KMS-11 (cell line): ENCODE results near the gene PRPF31.
A peak's percentile ranks its signal among the peaks of the same experiment; 100 is the strongest.

Source experiments
- H2AFZ ChIP-seq: fragments of 200-600 bp; sonication (generic); 2 replicates; pipeline ENCODE4 v1.6.1; 2016; ENCODE audit warnings: antibody characterized with exemption, mixed run types, low read depth
- H3K27ac ChIP-seq: fragments of 200-600 bp; sonication (generic); 2 replicates; pipeline ENCODE4 v1.6.1; 2016; ENCODE audit warnings: mild to moderate bottlenecking, mixed run types
- H3K27me3 ChIP-seq: fragments of 200-600 bp; sonication (generic); 2 replicates; pipeline ENCODE4 v1.6.1; 2017; ENCODE audit warnings: mild to moderate bottlenecking, low read depth, mixed run types, moderate library complexity; ENCODE audit not compliant: insufficient read depth
- H3K36me3 ChIP-seq: fragments of 200-600 bp; sonication (generic); 2 replicates; pipeline ENCODE4 v1.6.1; 2017; ENCODE audit warnings: mild to moderate bottlenecking, mixed run types; ENCODE audit not compliant: insufficient read depth
- H3K4me1 ChIP-seq: fragments of 200-600 bp; sonication (generic); 2 replicates; pipeline ENCODE4 v1.6.1; 2016; ENCODE audit warnings: mild to moderate bottlenecking, low read depth, mixed run types; ENCODE audit not compliant: poor library complexity, severe bottlenecking
- H3K4me2 ChIP-seq: fragments of 200-600 bp; sonication (generic); 2 replicates; pipeline ENCODE4 v1.7.0; 2016; ENCODE audit warnings: mild to moderate bottlenecking, mixed run types
- H3K4me3 ChIP-seq: fragments of 200-600 bp; sonication (generic); IDR thresholded peaks from 2 replicates; pipeline ENCODE4 v1.6.1; 2017; ENCODE audit warnings: low read depth, low read length, mixed read lengths; ENCODE audit not compliant: insufficient read depth
- H3K79me2 ChIP-seq: fragments of 200-600 bp; sonication (generic); 2 replicates; pipeline ENCODE4 v1.6.1; 2016; ENCODE audit warnings: low read depth, mixed run types; ENCODE audit not compliant: insufficient read depth
- H3K9ac ChIP-seq: fragments of 200-600 bp; sonication (generic); 2 replicates; pipeline ENCODE4 v1.6.1; 2016; ENCODE audit warnings: mild to moderate bottlenecking, mixed run types
- H4K20me1 ChIP-seq: fragments of 200-600 bp; sonication (generic); 2 replicates; pipeline ENCODE4 v1.6.1; 2016; ENCODE audit warnings: mild to moderate bottlenecking, mixed run types; ENCODE audit not compliant: insufficient read depth
- CTCF ChIP-seq: fragments of 200-600 bp; sonication (generic); conservative IDR thresholded peaks from 2 replicates; pipeline ENCODE4 v1.6.1; 2017; ENCODE audit warnings: low read depth, mild to moderate bottlenecking, antibody characterized with exemption, low read length, moderate library complexity, mixed read lengths

PRPF31 gene

GRCh38 chr19:54136864-54137698 lies 21.5 kb downstream of the PRPF31 start:
- no peak for TF ChIP-seq CTCF
- H3K36me3 ChIP-seq: no peaks in the 10 kb centered on the region
- H3K4me1 ChIP-seq: peaks cover 16% of the 10 kb centered on the region
- no peaks in the 10 kb centered on the region for H3K27me3 ChIP-seq
- no peak overlapping the region for H3K4me3 ChIP-seq
- peak overlapping the region; percentile 99 for H3K9ac ChIP-seq
- peak overlapping the region; percentile 95 for H3K4me2 ChIP-seq
- H2AFZ ChIP-seq: peak overlapping the region; percentile 72
- no peaks in the 10 kb centered on the region for H4K20me1 ChIP-seq
- H3K27ac ChIP-seq: peak overlapping the region; percentile 84
- peaks cover 43% of the 10 kb centered on the region for H3K79me2 ChIP-seq

GRCh38 chr19:54137699-54138488 lies 22.3 kb downstream of the PRPF31 start, which contains the start of gene CNOT3:
Gene CNOT3 (plus strand): TSS chr19:54137762. CDS start chr19:54142979, 5,217 bp downstream.
- H3K4me2 ChIP-seq: peak within 1 kb of the TSS; percentile 95
- peak within 1 kb of the TSS; percentile 31 for H3K4me3 ChIP-seq
- TF ChIP-seq CTCF: no peak
- H4K20me1 ChIP-seq: no peaks in the 10 kb centered on the region
- no peaks in the 10 kb centered on the region for H3K27me3 ChIP-seq
- peak within 1 kb of the TSS; percentile 99 for H3K9ac ChIP-seq
- H3K79me2 ChIP-seq: peaks cover 51% of the 10 kb centered on the region
- H3K4me1 ChIP-seq: peaks cover 16% of the 10 kb centered on the region
- H3K36me3 ChIP-seq: no peaks in the 10 kb centered on the region
- peak within 1 kb of the TSS; percentile 84 for H3K27ac ChIP-seq
- H2AFZ ChIP-seq: peak within 1 kb of the TSS; percentile 72

GRCh38 chr19:54138489-54139256 lies 23.1 kb downstream of the PRPF31 start:
- H3K27me3 ChIP-seq: no peaks in the 10 kb centered on the region
- peaks cover 16% of the 10 kb centered on the region for H3K4me1 ChIP-seq
- H2AFZ ChIP-seq: no peak overlapping the region
- no peak overlapping the region for H3K27ac ChIP-seq
- TF ChIP-seq CTCF: no peak
- peak overlapping the region; percentile 99 for H3K9ac ChIP-seq
- H4K20me1 ChIP-seq: no peaks in the 10 kb centered on the region
- H3K36me3 ChIP-seq: no peaks in the 10 kb centered on the region
- H3K79me2 ChIP-seq: peaks cover 53% of the 10 kb centered on the region
- H3K4me3 ChIP-seq: peak overlapping the region; percentile 31
- H3K4me2 ChIP-seq: peak overlapping the region; percentile 43

- Histone ChIP-seq H3K4me3 (no peak overlapping the region), H3K9ac (no peak overlapping the region), H3K27me3 (no peaks in the 10 kb centered on the region; the same call in 1 of the 2 replicates), H2AFZ (no peak overlapping the region), H3K4me1 (peaks cover 8% of the 10 kb centered on the region), H3K27ac (no peak overlapping the region), H4K20me1 (no peaks in the 10 kb centered on the region), H3K79me2 (peaks cover 53% of the 10 kb centered on the region), H3K36me3 (peaks cover 3% of the 10 kb centered on the region; the same call in 1 of the 2 replicates), H3K4me2 (no peak overlapping the region)
- no peak for TF ChIP-seq CTCF
Measured at GRCh38 chr19:54141356-54141755, 25.8 kb downstream of the PRPF31 start.
